GM18858 (cell line): ENCODE data around the gene ABLIM3.

Experiments
- ATAC-seq: cut with Tn5 transposase; IDR thresholded peaks from one replicate; pipeline ENCODE4 v1.9.1; 2021; ENCODE audit not compliant: unreplicated experiment

Gene ABLIM3

GRCh38 chr5:149216496-149216895 lies 75.2 kb downstream of the ABLIM3 start:
- ATAC-seq: no peak

GRCh38 chr5:149217096-149217802 lies 76.0 kb downstream of the ABLIM3 start:
- no peak for ATAC-seq

- no peak for ATAC-seq
Observed at GRCh38 chr5:149217803-149218155, 76.5 kb downstream of the ABLIM3 start.

- no peak for ATAC-seq
Observed at GRCh38 chr5:149219584-149219983, 78.3 kb downstream of the ABLIM3 start.

- no peak for ATAC-seq
Observed at GRCh38 chr5:149220750-149221149, 79.5 kb downstream of the ABLIM3 start.

- ATAC-seq: no peak
Observed at GRCh38 chr5:149221326-149221725, 80.0 kb downstream of the ABLIM3 start.

- no peak for ATAC-seq
Observed at GRCh38 chr5:149221731-149222342, 80.5 kb downstream of the ABLIM3 start.

- no peak for ATAC-seq
Observed at GRCh38 chr5:149223081-149223848, 82.0 kb downstream of the ABLIM3 start.

- no peak for ATAC-seq
Observed at GRCh38 chr5:149224282-149224681, 83.0 kb downstream of the ABLIM3 start.

- ATAC-seq: no peak
Observed at GRCh38 chr5:149227168-149227826, 86.0 kb downstream of the ABLIM3 start.

GRCh38 chr5:149228618-149229297 lies 87.5 kb downstream of the ABLIM3 start:
- ATAC-seq: no peak

GRCh38 chr5:149229298-149229937 lies 88.1 kb downstream of the ABLIM3 start:
- ATAC-seq: no peak

- no peak for ATAC-seq
Observed at GRCh38 chr5:149235841-149236240, 94.5 kb downstream of the ABLIM3 start.

GRCh38 chr5:149237662-149238061 lies 96.4 kb downstream of the ABLIM3 start:
- ATAC-seq: no peak

GRCh38 chr5:149238540-149238939 lies 97.2 kb downstream of the ABLIM3 start:
- ATAC-seq: no peak

GRCh38 chr5:149239917-149240316 lies 98.6 kb downstream of the ABLIM3 start:
- no peak for ATAC-seq

GRCh38 chr5:149240354-149240998 lies 99.2 kb downstream of the ABLIM3 start:
- no peak for ATAC-seq

GRCh38 chr5:149242339-149242738 lies 101.0 kb downstream of the ABLIM3 start:
- ATAC-seq: no peak

- no peak for ATAC-seq
Observed at GRCh38 chr5:149246906-149247305, 105.6 kb downstream of the ABLIM3 start.

GRCh38 chr5:149247726-149248125 lies 106.4 kb downstream of the ABLIM3 start:
- no peak for ATAC-seq
